GM19193 (cell line): Measurements from ENCODE around the gene SLC27A2.

Experiments
- POLR2A ChIP-seq: IDR thresholded peaks from 4 replicates; pipeline ENCODE4 v1.6.1; 2011; ENCODE audit not compliant: insufficient read depth, insufficient read length; ENCODE audit errors: extremely low read depth

SLC27A2 gene

DNA sequence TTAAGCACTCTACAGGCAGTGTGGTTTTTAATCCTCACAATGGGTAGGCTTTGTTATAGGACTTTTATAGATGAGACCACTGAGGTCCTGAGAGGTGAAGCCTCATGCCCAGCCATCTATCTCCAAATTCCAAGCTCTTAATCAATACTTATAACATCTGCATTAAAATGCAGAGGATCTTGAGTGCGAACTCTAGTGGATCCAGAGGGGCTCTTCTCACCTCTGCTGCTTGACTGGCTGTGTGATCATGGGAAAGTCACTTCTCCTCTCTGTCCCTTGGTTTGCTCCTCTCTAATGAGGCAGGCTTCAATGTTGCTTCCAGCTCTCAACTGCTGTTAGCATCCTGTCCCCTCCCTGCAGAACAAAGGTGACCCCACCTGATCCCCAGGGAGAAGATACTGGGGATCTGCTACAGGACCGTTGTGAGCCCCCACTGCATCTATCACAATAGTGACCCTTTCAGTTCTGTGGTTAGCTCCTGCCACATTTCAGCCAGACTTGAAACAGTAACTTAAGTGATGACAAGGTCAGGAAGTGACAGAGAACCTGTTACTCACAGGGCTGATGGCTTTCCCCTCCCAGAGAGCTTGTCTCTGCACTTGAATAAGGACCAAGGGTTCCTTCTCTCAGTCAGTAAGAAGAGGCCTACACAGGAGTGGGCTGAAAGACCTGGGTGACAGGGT lies 1.3 kb downstream of the SLC27A2 start:
- no peak for TF ChIP-seq POLR2A

DNA sequence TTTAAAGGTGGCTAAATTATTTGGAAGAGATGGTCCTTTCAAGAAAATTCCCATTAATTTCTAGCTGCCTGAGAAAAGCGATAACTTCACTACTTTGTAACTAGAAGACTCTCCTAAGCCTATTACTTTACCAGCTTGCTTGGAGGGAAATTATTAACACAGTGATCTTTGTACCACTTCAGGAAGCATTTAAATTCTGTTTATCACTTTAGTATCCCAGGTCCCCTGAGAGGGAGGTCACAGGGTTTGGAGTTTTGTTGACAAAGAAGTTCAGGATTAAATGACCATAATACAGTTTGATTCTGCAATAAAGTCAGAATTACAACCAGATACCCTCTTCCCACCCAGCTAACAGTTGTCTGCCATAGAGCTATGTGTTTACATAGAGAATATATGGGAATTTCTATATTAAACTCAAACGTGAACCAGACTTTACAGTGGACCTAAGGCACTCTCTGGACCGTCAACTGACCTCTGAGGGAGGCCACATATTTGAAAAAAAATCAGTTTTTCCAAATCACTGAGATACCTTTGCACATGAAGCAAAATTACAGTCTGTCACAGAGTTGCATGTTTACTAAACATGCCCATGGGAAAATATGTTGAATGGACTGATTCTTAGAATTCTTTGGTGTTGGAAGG lies 3.0 kb downstream of the SLC27A2 start:
- no peak for TF ChIP-seq POLR2A

GRCh38 chr15:50186090-50186489 lies 4.1 kb downstream of the SLC27A2 start:
- TF ChIP-seq POLR2A = no peak

GRCh38 chr15:50186752-50187151 lies 4.8 kb downstream of the SLC27A2 start:
- TF ChIP-seq POLR2A = no peak

DNA sequence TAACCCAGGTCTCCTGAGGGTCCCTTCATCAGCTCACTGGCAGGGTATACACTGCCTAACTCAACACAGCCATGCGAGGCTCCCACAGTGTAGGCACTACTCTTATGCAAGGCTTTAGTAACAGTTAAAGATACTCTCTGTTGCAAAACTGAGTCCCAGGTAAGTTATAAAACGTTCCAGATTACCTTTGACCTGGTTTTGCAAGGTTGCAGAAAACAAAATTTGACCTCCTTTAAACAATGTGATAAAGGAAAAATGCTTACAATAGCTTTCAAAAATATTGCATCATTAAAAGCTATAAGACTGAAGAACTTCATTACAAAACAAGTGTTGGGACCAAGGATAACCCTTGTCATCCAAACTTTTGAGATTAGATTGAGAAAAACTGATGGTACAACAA lies 5.5 kb downstream of the SLC27A2 start:
- TF ChIP-seq POLR2A = no peak

GRCh38 chr15:50187997-50188396 lies 6.0 kb downstream of the SLC27A2 start:
- no peak for TF ChIP-seq POLR2A

- TF ChIP-seq POLR2A = no peak
Observed at GRCh38 chr15:50189633-50190032, 7.6 kb downstream of the SLC27A2 start.

GRCh38 chr15:50190166-50190570 lies 8.2 kb downstream of the SLC27A2 start:
- TF ChIP-seq POLR2A = no peak

DNA sequence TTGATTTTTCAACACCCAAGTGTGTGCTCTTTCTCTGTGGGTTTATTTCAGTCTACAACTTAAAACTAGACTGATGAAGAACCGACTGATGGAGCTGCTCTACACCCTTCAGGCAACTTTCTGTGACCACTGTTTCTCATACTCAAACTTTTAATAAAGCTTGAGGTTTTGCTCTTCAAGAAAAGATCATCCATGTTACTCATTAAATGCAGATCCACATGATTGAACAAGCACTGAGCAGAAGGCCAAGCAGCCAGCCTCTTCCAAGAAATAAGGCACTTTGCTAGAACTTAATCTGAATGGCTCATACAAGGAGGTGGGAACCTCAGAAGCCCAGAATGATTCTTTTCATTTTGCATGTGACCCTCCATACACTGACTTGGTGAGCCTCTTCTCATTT lies 8.7 kb downstream of the SLC27A2 start:
- TF ChIP-seq POLR2A = no peak

GRCh38 chr15:50192164-50192563 lies 10.2 kb downstream of the SLC27A2 start:
- TF ChIP-seq POLR2A = no peak

- no peak for TF ChIP-seq POLR2A
Observed at GRCh38 chr15:50192926-50193620, 11.1 kb downstream of the SLC27A2 start.

- TF ChIP-seq POLR2A = no peak
Observed at GRCh38 chr15:50202003-50202402, 20.0 kb downstream of the SLC27A2 start.

DNA sequence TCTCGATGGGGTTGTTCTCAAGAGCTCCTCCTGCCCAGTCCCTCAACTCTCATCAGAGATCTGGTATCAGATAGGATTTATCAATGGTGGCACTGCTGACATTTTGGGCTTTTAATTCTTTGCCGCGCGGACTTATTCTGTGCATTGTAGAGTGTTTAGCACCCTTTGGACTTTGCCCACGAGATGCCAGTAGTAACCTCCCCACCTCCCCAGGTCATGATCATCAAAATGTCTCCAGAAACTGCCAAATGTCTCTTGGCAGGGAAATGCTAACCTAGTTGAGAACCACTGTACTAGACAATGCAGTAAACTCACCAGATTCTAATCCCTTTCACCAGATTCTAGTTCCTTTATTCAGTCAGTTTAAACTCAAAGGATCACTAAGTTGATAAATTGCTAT lies 24.0 kb downstream of the SLC27A2 start:
- no peak for TF ChIP-seq POLR2A

DNA sequence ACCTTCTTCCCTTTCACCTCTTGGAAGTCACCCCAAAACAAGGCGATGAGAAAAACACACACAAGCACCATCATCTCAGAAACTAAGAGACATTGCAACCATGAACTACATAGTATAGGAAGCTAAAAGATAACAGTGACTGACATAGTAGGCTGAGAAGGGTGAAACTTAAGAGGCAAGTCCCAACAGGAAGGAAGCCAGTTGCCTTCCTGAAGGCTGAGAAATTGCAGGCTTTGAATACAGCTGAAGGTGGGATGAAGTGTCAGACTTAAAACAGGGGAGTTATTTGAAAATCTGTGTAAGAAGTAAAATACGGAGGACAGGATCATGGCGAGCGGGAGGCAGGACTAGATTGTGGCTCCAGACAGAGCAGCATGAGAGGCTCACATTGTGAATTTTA lies 27.8 kb downstream of the SLC27A2 start:
- TF ChIP-seq POLR2A = no peak

DNA sequence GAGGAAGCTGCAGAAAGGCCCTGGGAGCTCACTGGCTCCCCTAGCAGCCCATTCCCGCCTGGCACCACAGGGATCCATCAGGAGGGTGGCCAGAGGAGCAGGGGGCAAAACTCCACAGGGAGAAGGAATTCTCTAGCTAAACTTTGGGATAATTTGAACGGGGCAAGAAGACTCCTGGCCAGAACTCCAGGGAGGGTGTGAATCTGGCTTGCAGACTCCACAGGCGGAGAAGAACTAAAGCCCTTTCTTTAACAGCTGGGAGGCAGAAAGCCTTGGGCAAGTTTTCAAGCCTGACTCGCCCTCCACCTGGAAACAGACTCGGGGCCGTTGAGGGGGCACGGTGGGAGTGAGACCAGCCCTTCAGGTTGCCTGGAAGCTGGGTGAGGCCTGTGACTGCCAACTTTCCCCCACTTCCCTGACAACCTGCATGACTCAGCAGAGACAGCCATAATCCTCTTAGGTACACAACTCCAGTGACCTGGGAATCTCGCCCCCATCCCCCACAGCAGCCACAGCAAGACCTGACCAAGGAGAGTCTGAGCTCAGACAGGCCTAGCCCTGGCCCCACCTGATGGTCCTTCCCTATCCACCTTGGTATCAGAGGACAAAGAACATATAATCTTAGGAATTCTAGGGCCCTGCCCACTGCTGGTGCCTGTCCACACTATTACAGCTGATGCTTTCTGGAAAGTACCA lies 28.6 kb downstream of the SLC27A2 start:
- no peak for TF ChIP-seq POLR2A
